Activated CD8-positive, alpha-beta T cell treated with anti-CD3 and anti-CD28 coated beads for 36 hours (primary cell): Measurements from ENCODE around the gene DGKZ. TPM values are rescaled to one million over a fixed set of nuclear protein-coding genes. Genes with fewer than 3 reads are reported as not detected.

Experiments
- ATAC-seq: fragments of 200-7000 bp; cut with Tn5 transposase; one replicate; pipeline ENCODE4 v1.10.0; 2021; ENCODE audit warnings: mild to moderate bottlenecking, moderate library complexity
- CTCF ChIA-PET: fragments of 350-600 bp; sonication (Branson Sonifier 250); formaldehyde crosslinking; loops from one replicate; lab custom pipeline; 2021; ENCODE audit warnings: antibody characterized with exemption; lab: Charles Lee
- POLR2A ChIA-PET: fragments of 350-600 bp; sonication (Branson Sonifier 250); formaldehyde crosslinking; loops from one replicate; lab custom pipeline; 2021; ENCODE audit warnings: antibody characterized with exemption; lab: Charles Lee
- DNase-seq: peaks from one replicate; pipeline ENCODE4 v3.0.0-alpha.2; 2020
- H3K27ac Mint-ChIP-seq: one replicate; pipeline ENCODE4 v1.8.0; 2021; ENCODE audit warnings: mild to moderate bottlenecking, mixed read lengths
- H3K27me3 Mint-ChIP-seq: one replicate; pipeline ENCODE4 v1.8.0; 2021; ENCODE audit warnings: mixed read lengths
- H3K36me3 Mint-ChIP-seq: one replicate; pipeline ENCODE4 v1.8.0; 2021; ENCODE audit warnings: low read depth, mixed read lengths
- H3K4me1 Mint-ChIP-seq: one replicate; pipeline ENCODE4 v1.8.0; 2021; ENCODE audit warnings: low read depth, mixed read lengths
- H3K4me3 Mint-ChIP-seq: one replicate; pipeline ENCODE4 v1.8.0; 2021; ENCODE audit warnings: mild to moderate bottlenecking, moderate library complexity, mixed read lengths
- H3K9me3 Mint-ChIP-seq: one replicate; pipeline ENCODE4 v1.8.0; 2021; ENCODE audit warnings: mixed read lengths
- intact Hi-C: fragments of 100-400 bp; cut with micrococcal nuclease; formaldehyde crosslinking; loops from one replicate; pipeline ENCODE4 v1.10.0; 2022
- total RNA-seq, 2 experiments: library from RNA; stranded (reverse); gene quantifications; one replicate each; pipeline ENCODE4 v1.2.3, GENCODE V29; 2021
- TF ChIP-seq, protein P1 (sequence below): fragments of 200-600 bp; IDR thresholded peaks from one replicate; pipeline ENCODE4 v1.8.0; 2022; ENCODE audit warnings: antibody characterized with exemption, mild to moderate bottlenecking

Gene DGKZ
- total RNA-seq, 2 experiments from 2014 or later = 94.4 to 94.9 TPM

DNA sequence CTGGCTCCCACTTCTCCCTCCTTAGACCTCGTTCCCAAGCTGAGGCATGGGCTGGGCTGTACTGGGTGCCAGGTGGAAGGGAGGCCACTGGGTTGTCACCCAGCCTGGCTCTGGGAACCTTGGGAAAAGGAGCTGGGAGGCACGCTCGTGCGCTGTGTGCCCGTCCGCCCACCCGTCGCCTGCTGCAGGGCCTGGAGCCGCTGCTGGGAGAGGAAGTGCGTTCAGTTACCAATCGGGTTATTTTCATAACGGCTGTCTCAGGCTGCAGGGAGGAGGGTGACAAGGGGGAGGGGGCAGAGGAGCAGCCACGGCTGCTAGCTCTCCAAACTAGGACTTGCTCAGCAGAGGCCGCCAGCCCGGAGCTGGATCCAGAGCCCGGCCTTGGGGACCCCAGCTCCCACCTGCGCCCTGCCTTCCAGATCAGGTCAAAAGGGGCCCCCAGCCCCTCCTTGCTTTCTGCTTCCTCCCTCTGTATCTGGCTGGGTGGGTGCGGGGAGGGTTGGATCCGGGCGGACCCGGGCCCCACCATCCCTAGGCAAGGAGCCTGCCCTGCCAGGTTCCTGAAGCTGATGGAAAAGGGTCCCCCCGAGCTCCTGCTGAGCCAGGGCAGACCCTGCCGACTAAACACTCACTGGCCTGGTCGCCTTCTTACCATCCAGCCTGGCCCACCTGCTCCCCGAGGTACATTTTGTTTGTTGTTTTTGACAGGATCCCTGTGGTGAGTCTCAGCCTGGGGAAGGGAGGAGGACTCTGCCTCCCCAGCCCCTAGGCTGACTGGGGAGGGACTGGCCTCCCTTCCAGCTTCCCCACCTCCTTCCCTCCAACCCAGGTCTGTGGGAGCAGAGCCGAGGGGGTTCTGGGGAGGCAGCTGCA lies 14.3 kb downstream of the DGKZ start:
- intact Hi-C loops = no loop called here
- TF ChIP-seq, protein P1, sequence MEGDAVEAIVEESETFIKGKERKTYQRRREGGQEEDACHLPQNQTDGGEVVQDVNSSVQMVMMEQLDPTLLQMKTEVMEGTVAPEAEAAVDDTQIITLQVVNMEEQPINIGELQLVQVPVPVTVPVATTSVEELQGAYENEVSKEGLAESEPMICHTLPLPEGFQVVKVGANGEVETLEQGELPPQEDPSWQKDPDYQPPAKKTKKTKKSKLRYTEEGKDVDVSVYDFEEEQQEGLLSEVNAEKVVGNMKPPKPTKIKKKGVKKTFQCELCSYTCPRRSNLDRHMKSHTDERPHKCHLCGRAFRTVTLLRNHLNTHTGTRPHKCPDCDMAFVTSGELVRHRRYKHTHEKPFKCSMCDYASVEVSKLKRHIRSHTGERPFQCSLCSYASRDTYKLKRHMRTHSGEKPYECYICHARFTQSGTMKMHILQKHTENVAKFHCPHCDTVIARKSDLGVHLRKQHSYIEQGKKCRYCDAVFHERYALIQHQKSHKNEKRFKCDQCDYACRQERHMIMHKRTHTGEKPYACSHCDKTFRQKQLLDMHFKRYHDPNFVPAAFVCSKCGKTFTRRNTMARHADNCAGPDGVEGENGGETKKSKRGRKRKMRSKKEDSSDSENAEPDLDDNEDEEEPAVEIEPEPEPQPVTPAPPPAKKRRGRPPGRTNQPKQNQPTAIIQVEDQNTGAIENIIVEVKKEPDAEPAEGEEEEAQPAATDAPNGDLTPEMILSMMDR = no peak
- POLR2A ChIA-PET = interaction anchor here (0.9 to 10.2 kb wide), 2 partner anchors 10 to 11 kb away, joined by 4 to 135 read pairs; partner anchors contain the start of gene DGKZ

DNA sequence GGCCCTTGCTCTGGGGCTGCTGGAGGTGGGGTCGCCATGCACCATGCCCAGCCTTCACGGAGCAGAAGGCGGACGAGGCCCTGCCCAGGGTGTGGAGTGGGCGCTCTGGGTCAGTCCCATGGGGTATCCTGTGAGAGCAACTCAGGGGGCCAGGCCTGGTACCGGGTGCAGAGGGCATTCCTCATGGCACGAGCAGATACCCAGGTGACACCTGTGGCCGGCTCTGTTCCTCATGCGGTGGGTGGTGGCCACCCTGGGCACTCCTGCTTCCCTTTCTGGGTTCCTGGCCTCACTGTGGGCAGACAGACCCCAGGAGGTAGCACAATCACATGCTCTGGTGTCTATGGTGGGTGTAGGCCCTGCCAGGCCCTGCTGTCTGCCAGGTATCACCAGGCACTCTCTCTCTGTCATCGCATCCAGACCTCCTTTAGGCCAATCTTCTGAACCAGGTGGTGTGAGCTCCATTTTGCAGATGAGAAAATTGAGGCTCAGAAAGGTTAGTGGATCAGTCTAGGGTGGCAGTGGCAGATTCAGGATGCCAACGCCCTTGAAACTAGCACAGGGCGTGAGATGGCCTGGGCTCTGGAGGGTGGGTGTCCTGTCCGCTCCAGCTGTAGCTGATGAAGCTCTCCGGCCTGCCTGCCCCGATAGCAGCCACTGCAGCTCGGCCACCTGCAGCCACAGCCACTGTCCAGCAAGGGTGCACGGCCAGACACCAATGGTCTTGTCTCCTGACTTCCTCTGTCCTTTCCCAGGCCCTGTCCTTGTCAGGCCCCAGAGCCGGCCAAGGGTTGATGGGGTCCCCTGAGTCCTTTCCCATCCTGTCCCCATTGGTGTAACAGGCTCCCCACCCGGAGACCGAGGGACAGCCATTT lies 15.1 kb downstream of the DGKZ start:
- H3K36me3 Mint-ChIP-seq = no peaks in the 10 kb centered on the region
- ChIA-PET CTCF (interaction anchor here (1.9 to 17.8 kb wide), 3 partner anchors 11 to 123 kb away, joined by 6 to 480 read pairs (median 13); partner anchors contain the start of gene DGKZ), POLR2A (interaction anchor here (10.2 kb wide), 1 partner anchor 12 kb away, joined by 135 read pairs; the partner anchor contains the start of gene DGKZ)
- peak overlapping the region; percentile 95 for H3K27ac Mint-ChIP-seq
- ATAC-seq (no peak), DNase-seq (no peak)
- H3K4me1 Mint-ChIP-seq = peaks cover 57% of the 10 kb centered on the region
- no peaks in the 10 kb centered on the region for H3K9me3 Mint-ChIP-seq
- intact Hi-C loops = no loop called here
- TF ChIP-seq, protein P1 = no peak
- H3K27me3 Mint-ChIP-seq = no peaks in the 10 kb centered on the region
- H3K4me3 Mint-ChIP-seq = peak overlapping the region; percentile 74

More for the DNA sequence above, 14.3 kb downstream of the DGKZ start:
- H3K27ac Mint-ChIP-seq = peak overlapping the region; percentile 95
- CTCF ChIA-PET = interaction anchor here (0.6 to 20.2 kb wide), 8 partner anchors 3 to 230 kb away, joined by 3 to 480 read pairs (median 6); partner anchors contain the start of gene DGKZ
- ATAC-seq (peak; percentile 94), DNase-seq (peak; percentile 85)
- peaks cover 3% of the 10 kb centered on the region for H3K36me3 Mint-ChIP-seq
- no peaks in the 10 kb centered on the region for H3K27me3 Mint-ChIP-seq
- H3K4me1 Mint-ChIP-seq = peaks cover 59% of the 10 kb centered on the region
- H3K9me3 Mint-ChIP-seq = no peaks in the 10 kb centered on the region
- peak overlapping the region; percentile 74 for H3K4me3 Mint-ChIP-seq

DNA sequence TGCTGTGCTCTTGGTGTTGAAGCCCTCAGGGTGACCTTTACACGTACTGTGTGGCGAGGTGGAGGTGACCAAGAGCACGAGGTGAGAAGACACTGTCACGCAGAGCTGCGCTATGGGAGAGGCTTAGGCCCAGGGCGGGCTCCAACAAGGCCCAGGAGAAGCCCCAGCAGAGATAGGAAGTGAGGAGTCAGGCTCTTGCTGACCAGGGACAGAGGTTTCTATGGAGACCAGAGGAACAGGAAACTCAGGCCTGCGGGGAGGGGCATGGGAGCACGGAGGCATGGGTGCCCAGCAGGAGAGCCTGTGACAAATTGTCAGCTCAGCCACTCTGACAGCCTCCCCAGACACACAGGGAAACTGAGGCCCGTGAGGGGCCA lies 15.8 kb downstream of the DGKZ start:
- TF ChIP-seq, protein P1 = no peak
- Mint-ChIP-seq H3K4me3 (peak overlapping the region; percentile 74), H3K27me3 (no peaks in the 10 kb centered on the region), H3K4me1 (peaks cover 56% of the 10 kb centered on the region), H3K9me3 (no peaks in the 10 kb centered on the region), H3K36me3 (no peaks in the 10 kb centered on the region), H3K27ac (peak overlapping the region; percentile 95)
- DNase-seq (no peak), ATAC-seq (no peak)
- intact Hi-C loops = no loop called here
- ChIA-PET POLR2A (interaction anchor here (10.2 kb wide), 1 partner anchor 12 kb away, joined by 135 read pairs; the partner anchor contains the start of gene DGKZ), CTCF (interaction anchor here (2.7 to 17.8 kb wide), 2 partner anchors 11 to 124 kb away, joined by 13 to 480 read pairs; partner anchors contain the start of gene DGKZ)

DNA sequence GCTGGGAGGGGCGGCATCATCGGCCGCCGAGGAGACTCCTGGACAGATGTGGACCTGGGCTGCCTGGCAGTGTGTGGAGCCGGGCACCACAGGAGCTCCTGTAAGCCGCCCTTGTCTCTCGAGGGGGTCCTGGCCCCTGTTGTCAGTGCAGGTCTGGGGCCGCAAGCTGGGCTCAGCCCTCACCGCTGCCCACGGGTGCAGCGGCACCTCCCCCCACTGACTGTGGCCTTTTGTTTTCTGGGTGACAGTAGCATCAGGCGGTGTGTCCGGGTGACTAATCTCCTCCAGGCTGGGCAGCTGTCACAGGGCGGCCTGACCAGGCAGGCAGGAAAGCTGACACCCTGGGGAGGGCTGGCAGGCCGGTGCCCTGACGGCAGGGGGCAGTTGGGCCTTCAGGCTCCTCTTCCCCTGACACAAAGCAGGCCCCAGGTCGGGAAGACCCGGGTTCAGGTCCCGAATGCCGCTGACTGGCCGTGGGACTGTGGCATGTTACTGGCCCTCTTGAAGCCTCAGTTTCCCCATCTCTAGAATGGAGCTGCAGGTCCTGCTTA lies 16.3 kb downstream of the DGKZ start:
- H3K4me3 Mint-ChIP-seq = no peak overlapping the region
- H3K27ac Mint-ChIP-seq = peak overlapping the region; percentile 95
- intact Hi-C loops = no loop called here
- peaks cover 3% of the 10 kb centered on the region for H3K36me3 Mint-ChIP-seq
- POLR2A ChIA-PET = interaction anchor here (10.2 kb wide), 1 partner anchor 13 kb away, joined by 135 read pairs; the partner anchor contains the start of gene DGKZ
- H3K27me3 Mint-ChIP-seq = no peaks in the 10 kb centered on the region
- H3K9me3 Mint-ChIP-seq = no peaks in the 10 kb centered on the region
- no peak for ATAC-seq
- CTCF ChIA-PET = interaction anchor here (2.7 to 17.8 kb wide), 2 partner anchors 12 to 124 kb away, joined by 13 to 480 read pairs; partner anchors contain the start of gene DGKZ
- peaks cover 54% of the 10 kb centered on the region for H3K4me1 Mint-ChIP-seq
- TF ChIP-seq, protein P1 = no peak
- no peak for DNase-seq
